Erythroblast (primary cell): ENCODE data around the gene RNGTT.

ENCODE experiments used
- GATA1 ChIP-seq: IDR thresholded peaks from 2 replicates; pipeline ENCODE4 v1.6.1; 2011; ENCODE audit warnings: low read depth, mild to moderate bottlenecking, control low read depth, low read length, moderate library complexity
- POLR2A ChIP-seq: IDR thresholded peaks from 2 replicates; pipeline ENCODE4 v1.6.1; 2011; ENCODE audit warnings: mild to moderate bottlenecking, low read length

DNA sequence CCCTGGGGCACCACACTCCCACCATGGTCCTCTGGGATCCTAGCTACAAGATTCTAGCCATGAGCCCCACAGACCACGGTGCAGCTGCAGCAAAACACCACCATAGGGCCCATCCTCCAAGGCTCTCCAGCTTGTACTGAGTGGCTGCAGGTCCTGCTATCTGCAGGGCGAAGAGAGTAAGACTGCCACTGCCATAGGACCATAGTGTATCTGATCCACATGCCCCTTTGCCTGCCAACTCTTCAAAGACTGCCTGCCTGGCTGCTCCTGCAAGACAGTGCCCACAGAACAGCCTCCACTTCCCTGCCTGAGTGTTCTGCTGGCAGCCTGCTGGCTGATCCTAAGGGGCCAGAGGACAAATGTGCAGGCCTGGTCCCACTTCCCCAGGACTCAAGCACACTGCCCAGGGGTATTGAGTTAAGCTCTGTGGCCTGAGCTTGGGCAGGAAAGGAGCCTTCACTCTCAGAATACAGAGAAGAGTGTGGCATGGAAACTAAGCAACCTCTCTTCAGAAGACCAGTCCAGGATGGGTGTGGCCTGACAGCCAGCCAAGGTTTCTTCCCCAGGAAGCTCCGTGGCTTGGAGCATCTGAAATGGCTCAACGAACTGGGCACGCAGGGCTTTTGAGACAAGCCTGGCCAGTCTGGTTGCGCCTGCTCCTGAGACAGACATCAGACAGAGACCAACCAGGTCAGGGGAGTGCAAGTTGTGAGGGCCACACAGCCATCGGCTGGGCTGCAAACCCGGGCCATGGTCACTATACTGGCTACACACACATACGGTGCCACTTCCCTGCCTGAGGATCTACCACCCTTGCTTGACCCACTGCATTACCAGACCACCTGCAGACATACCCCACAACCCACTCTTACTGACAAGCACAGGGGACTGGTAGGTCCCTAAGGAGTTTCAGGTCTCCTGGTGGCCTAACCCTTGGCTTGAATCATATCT lies 54.5 kb downstream of the RNGTT start:
- TF ChIP-seq POLR2A (no peak), GATA1 (no peak)
